ENCODE measurements around the gene HLF.

- TF ChIP-seq CTCF (IDR thresholded peaks at IDR 0.05): no peak
- TF ChIP-seq POLR2AphosphoS5 (IDR thresholded peaks at IDR 0.05; ENCODE audit: insufficient read depth in 1 of 2, low read depth in 1 of 2): no peak
- TF ChIP-seq POLR2A (IDR thresholded peaks at IDR 0.05): no peak
Observed at GRCh38 chr17:55301521-55302406, 37.0 kb downstream of the HLF start.

Measured in vagina (tissue), 2 donors.